Body of pancreas (tissue), 4 donors: ENCODE measurements around the gene UGT1A6.

ENCODE experiments used
- CTCF ChIP-seq, 7 experiments: fragments of 450-650 bp in 4 of 7; fragments of 200-600 bp in 3 of 7; sonication (generic) in 3 of 7; IDR thresholded peaks; one replicate each; pipeline ENCODE4 v1.5.1; 2016 to 2019; ENCODE audit warnings: antibody characterized with exemption in 7 of 7
- POLR2A ChIP-seq, 3 donors: fragments of 450-650 bp; IDR thresholded peaks; one replicate each; pipeline ENCODE4 v1.6.1; 2016; ENCODE audit warnings: antibody characterized with exemption in 3 of 3, mild to moderate bottlenecking in 2 of 3

GRCh38 chr2:233800208-233800607 is 107.5 kb downstream of the UGT1A6 start:
- TF ChIP-seq CTCF (IDR thresholded peaks at IDR 0.05) (no peak), POLR2A (IDR thresholded peaks at IDR 0.05) (no peak)
